ENCODE measurements around the gene PEX14.

PEX14 gene

DNA sequence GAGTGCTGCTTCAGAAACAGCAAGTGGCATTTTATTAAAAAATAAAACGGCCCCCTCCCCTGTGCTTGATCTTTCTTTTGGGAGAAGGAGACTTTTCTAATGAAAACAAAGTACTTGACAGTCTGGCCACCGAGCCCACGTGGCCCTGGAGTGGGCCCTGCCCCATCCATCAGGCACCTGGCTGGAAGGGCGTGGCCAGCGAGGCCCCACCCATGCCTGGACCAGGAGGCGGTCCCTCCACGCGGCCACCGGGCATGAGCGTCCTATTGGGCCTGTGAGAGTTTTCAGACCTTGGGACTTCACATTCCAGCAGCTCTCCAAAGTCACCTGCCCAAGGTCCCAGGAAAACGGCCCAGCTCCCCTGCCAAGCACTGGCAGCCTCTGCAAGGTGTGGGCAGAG, 177.0 kb downstream of the PEX14 start:
- TF ChIP-seq, protein P1, sequence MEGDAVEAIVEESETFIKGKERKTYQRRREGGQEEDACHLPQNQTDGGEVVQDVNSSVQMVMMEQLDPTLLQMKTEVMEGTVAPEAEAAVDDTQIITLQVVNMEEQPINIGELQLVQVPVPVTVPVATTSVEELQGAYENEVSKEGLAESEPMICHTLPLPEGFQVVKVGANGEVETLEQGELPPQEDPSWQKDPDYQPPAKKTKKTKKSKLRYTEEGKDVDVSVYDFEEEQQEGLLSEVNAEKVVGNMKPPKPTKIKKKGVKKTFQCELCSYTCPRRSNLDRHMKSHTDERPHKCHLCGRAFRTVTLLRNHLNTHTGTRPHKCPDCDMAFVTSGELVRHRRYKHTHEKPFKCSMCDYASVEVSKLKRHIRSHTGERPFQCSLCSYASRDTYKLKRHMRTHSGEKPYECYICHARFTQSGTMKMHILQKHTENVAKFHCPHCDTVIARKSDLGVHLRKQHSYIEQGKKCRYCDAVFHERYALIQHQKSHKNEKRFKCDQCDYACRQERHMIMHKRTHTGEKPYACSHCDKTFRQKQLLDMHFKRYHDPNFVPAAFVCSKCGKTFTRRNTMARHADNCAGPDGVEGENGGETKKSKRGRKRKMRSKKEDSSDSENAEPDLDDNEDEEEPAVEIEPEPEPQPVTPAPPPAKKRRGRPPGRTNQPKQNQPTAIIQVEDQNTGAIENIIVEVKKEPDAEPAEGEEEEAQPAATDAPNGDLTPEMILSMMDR (IDR thresholded peaks at IDR 0.05; ENCODE audit: low read length), result no peak
- no peak for TF ChIP-seq EZH2 (IDR thresholded peaks at IDR 0.05; ENCODE audit: borderline replicate concordance, low read length)
- H3K9ac ChIP-seq (ENCODE audit: low read length), result no peak overlapping the region
- H3K4me2 ChIP-seq (ENCODE audit: low read length), result no peak overlapping the region
- H3K79me2 ChIP-seq (ENCODE audit: insufficient read depth, low read length), result no peaks in the 10 kb centered on the region
- H3K9me2 ChIP-seq (ENCODE audit: low read depth, low read length), result no peaks in the 10 kb centered on the region
- H3K27me3 ChIP-seq (ENCODE audit: insufficient read depth, low read length), result no peaks in the 10 kb centered on the region
- H3K4me3 ChIP-seq (ENCODE audit: low read depth, low read length, poor library complexity, severe bottlenecking), result no peak overlapping the region
- no peak overlapping the region for H3K27ac ChIP-seq (ENCODE audit: low read depth, low read length, poor library complexity, severe bottlenecking)
- no peaks in the 10 kb centered on the region for H3K36me3 ChIP-seq (ENCODE audit: insufficient read depth, low read length)
- no peaks in the 10 kb centered on the region for H3F3A ChIP-seq (ENCODE audit: insufficient read depth, low read length)
- H4K20me1 ChIP-seq (ENCODE audit: insufficient read depth, low read length), result no peaks in the 10 kb centered on the region
- H2AFZ ChIP-seq (ENCODE audit: low read length), result no peak overlapping the region
- H3K9me3 ChIP-seq (ENCODE audit: low read length), result no peaks in the 10 kb centered on the region
- H3K4me1 ChIP-seq (ENCODE audit: insufficient read depth, low read length, severe bottlenecking), result no peaks in the 10 kb centered on the region

DNA sequence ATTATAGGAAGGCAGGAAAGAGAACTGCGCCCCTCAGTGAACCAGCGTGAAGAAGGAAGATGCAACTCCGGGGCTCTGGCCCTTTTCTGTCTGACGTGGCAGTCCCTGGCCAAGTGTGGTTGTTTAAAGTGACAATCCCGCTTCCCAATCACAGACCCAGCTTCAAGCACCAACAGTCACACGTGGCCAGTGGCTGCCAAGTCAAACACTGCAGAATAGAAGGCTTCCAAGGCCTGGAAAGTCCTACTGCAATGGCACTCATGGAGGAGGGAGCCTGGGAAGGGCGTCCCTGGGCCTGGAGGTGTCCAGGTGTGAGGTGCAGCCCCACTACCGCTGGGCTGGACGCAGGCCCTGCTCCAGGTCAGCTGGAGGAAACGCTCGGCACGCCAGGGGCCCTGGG, 177.9 kb downstream of the PEX14 start:
- Histone ChIP-seq H3K27me3 (ENCODE audit: insufficient read depth, low read length) (no peaks in the 10 kb centered on the region), H3K9me2 (ENCODE audit: low read depth, low read length) (no peaks in the 10 kb centered on the region), H4K20me1 (ENCODE audit: insufficient read depth, low read length) (no peaks in the 10 kb centered on the region), H3K4me3 (ENCODE audit: low read depth, low read length, poor library complexity, severe bottlenecking) (no peak overlapping the region), H3K27ac (ENCODE audit: low read depth, low read length, poor library complexity, severe bottlenecking) (no peak overlapping the region), H3K79me2 (ENCODE audit: insufficient read depth, low read length) (no peaks in the 10 kb centered on the region), H3K9ac (ENCODE audit: low read length) (no peak overlapping the region), H2AFZ (ENCODE audit: low read length) (no peak overlapping the region), H3K4me1 (ENCODE audit: insufficient read depth, low read length, severe bottlenecking) (no peaks in the 10 kb centered on the region), H3F3A (ENCODE audit: insufficient read depth, low read length) (no peaks in the 10 kb centered on the region), H3K4me2 (ENCODE audit: low read length) (no peak overlapping the region), H3K36me3 (ENCODE audit: insufficient read depth, low read length) (no peaks in the 10 kb centered on the region), H3K9me3 (ENCODE audit: low read length) (no peaks in the 10 kb centered on the region)
- TF ChIP-seq, protein P1 (IDR thresholded peaks at IDR 0.05; ENCODE audit: low read length), result no peak
- no peak for TF ChIP-seq EZH2 (IDR thresholded peaks at IDR 0.05; ENCODE audit: borderline replicate concordance, low read length)

DNA sequence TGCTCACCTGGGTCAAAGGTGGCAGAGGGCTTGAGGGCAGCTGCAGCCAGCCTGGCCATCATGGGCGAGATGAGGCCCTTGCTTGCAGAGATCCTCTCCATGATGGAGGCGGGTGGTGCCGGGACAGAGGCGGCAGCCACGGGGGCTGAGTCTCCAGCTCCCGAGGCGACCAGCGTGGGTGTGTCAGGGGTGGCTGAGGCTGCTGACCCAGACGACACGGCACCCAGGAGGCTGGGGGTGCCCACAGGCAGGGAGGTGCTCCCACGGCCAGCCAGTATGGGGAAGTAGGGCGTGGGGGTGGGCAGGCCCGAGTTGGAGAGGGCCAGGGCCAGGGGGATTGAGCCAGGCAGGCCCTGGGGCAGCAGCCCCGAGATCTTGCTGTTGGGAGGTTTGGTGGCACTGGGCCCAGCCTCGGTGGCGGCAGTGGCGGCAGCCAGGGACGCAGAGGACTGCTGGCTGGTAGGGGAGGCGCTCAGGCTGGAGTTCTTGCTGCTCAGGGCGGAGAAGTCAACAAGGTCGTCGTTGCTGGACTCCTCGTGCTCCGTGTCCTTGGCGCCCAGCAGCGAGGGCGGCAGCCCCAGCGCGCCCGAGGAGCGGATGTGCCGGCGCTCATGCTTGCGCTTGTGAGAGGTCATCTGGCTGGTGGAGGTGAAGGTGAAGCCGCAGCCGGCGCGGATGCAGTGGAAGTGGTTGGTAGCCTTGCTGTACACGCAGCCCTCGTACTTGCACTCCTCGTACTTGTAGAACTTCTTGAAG, 178.8 kb downstream of the PEX14 start:
- H3K27ac ChIP-seq (ENCODE audit: low read depth, low read length, poor library complexity, severe bottlenecking), result no peak overlapping the region
- no peak for TF ChIP-seq EZH2 (IDR thresholded peaks at IDR 0.05; ENCODE audit: borderline replicate concordance, low read length)
- TF ChIP-seq, protein P1 (IDR thresholded peaks at IDR 0.05; ENCODE audit: low read length), result no peak

More for the DNA sequence above, 178.8 kb downstream of the PEX14 start:
- no peak overlapping the region for H3K4me3 ChIP-seq (ENCODE audit: low read depth, low read length, poor library complexity, severe bottlenecking)
- no peaks in the 10 kb centered on the region for H3K27me3 ChIP-seq (ENCODE audit: insufficient read depth, low read length)
- H3K36me3 ChIP-seq (ENCODE audit: insufficient read depth, low read length), result no peaks in the 10 kb centered on the region
- H3K9ac ChIP-seq (ENCODE audit: low read length), result no peak overlapping the region
- H4K20me1 ChIP-seq (ENCODE audit: insufficient read depth, low read length), result no peaks in the 10 kb centered on the region
- H3K79me2 ChIP-seq (ENCODE audit: insufficient read depth, low read length), result no peaks in the 10 kb centered on the region
- H3K4me2 ChIP-seq (ENCODE audit: low read length), result no peak overlapping the region
- H3K4me1 ChIP-seq (ENCODE audit: insufficient read depth, low read length, severe bottlenecking), result no peaks in the 10 kb centered on the region
- H3K9me2 ChIP-seq (ENCODE audit: low read depth, low read length), result no peaks in the 10 kb centered on the region
- no peaks in the 10 kb centered on the region for H3F3A ChIP-seq (ENCODE audit: insufficient read depth, low read length)
- no peak overlapping the region for H2AFZ ChIP-seq (ENCODE audit: low read length)
- no peaks in the 10 kb centered on the region for H3K9me3 ChIP-seq (ENCODE audit: low read length)
